ENCODE data around the gene EPN3.

The EPN3 gene

GRCh38 chr17:50570528-50570927 is 38.0 kb downstream of the EPN3 start:
- DNase-seq = no peak

- no peak for DNase-seq
These were observed 39.1 kb downstream of the EPN3 start for GRCh38 chr17:50571681-50572080.

- DNase-seq = no peak
These were observed 40.0 kb downstream of the EPN3 start for GRCh38 chr17:50572541-50572940.

- no peak for DNase-seq
These were observed 41.5 kb downstream of the EPN3 start for GRCh38 chr17:50573866-50574611.

GRCh38 chr17:50575581-50576210 is 43.2 kb downstream of the EPN3 start:
- no peak for DNase-seq

- DNase-seq = no peak
These were observed 44.3 kb downstream of the EPN3 start for GRCh38 chr17:50576864-50577263.

GRCh38 chr17:50577451-50577954 is 45.0 kb downstream of the EPN3 start:
- no peak for DNase-seq

GRCh38 chr17:50578173-50578572 is 45.6 kb downstream of the EPN3 start:
- DNase-seq = no peak

GRCh38 chr17:50579399-50579798 is 46.9 kb downstream of the EPN3 start:
- no peak for DNase-seq

GRCh38 chr17:50580646-50581045 is 48.1 kb downstream of the EPN3 start:
- no peak for DNase-seq

GRCh38 chr17:50581316-50581715 is 48.8 kb downstream of the EPN3 start:
- DNase-seq = no peak

GRCh38 chr17:50582741-50583140 is 50.2 kb downstream of the EPN3 start:
- DNase-seq = no peak

- DNase-seq = no peak
These were observed 51.1 kb downstream of the EPN3 start for GRCh38 chr17:50583641-50584040.

- DNase-seq = no peak
These were observed 51.6 kb downstream of the EPN3 start for GRCh38 chr17:50584116-50584515.

GRCh38 chr17:50584749-50585148 is 52.2 kb downstream of the EPN3 start:
- DNase-seq = no peak

GRCh38 chr17:50585346-50585745 is 52.8 kb downstream of the EPN3 start:
- no peak for DNase-seq

GRCh38 chr17:50585891-50586290 is 53.4 kb downstream of the EPN3 start:
- no peak for DNase-seq

- no peak for DNase-seq
These were observed 54.1 kb downstream of the EPN3 start for GRCh38 chr17:50586421-50587247.

- DNase-seq = no peak
These were observed 55.0 kb downstream of the EPN3 start for GRCh38 chr17:50587571-50587970.

GRCh38 chr17:50588391-50589049 is 56.0 kb downstream of the EPN3 start:
- no peak for DNase-seq

GRCh38 chr17:50589095-50589705 is 56.7 kb downstream of the EPN3 start:
- no peak for DNase-seq

GRCh38 chr17:50590946-50591737 is 58.6 kb downstream of the EPN3 start:
- no peak for DNase-seq
